Parathyroid adenoma (tissue), 2 donors: ENCODE data around the gene MALSU1.

ENCODE experiments used
- H2AFZ ChIP-seq: fragments of 300-600 bp; sonication (generic); one replicate; pipeline ENCODE4 v1.7.0; 2017; ENCODE audit warnings: antibody characterized with exemption, mild to moderate bottlenecking
- H3K27ac ChIP-seq: fragments of 300-600 bp; sonication (generic); one replicate; pipeline ENCODE4 v1.7.0; 2017
- H3K27me3 ChIP-seq: fragments of 300-600 bp; sonication (generic); one replicate; pipeline ENCODE4 v1.7.0; 2017; ENCODE audit warnings: low read length; ENCODE audit not compliant: control insufficient read depth, insufficient read depth
- H3K36me3 ChIP-seq: fragments of 300-600 bp; sonication (generic); one replicate; pipeline ENCODE4 v1.7.0; 2017; ENCODE audit warnings: low read length; ENCODE audit not compliant: control insufficient read depth, insufficient read depth
- H3K4me1 ChIP-seq: fragments of 300-600 bp; sonication (generic); one replicate; pipeline ENCODE4 v1.7.0; 2017; ENCODE audit warnings: control low read depth
- H3K4me2 ChIP-seq: fragments of 300-600 bp; sonication (generic); one replicate; pipeline ENCODE4 v1.7.0; 2017; ENCODE audit warnings: low read length
- H3K4me3 ChIP-seq: fragments of 300-600 bp; sonication (generic); one replicate; pipeline ENCODE4 v1.7.0; 2017; ENCODE audit warnings: low read depth, low read length
- H3K79me2 ChIP-seq: fragments of 300-600 bp; sonication (generic); one replicate; pipeline ENCODE4 v1.7.0; 2017; ENCODE audit warnings: control low read depth
- H3K9ac ChIP-seq: fragments of 300-600 bp; sonication (generic); one replicate; pipeline ENCODE4 v1.7.0; 2017; ENCODE audit warnings: mild to moderate bottlenecking
- H3K9me3 ChIP-seq: fragments of 300-600 bp; sonication (generic); one replicate; pipeline ENCODE4 v1.7.0; 2017; ENCODE audit warnings: low read length; ENCODE audit not compliant: control insufficient read depth
- TF ChIP-seq, protein P1 (sequence below): fragments of 300-600 bp; sonication (generic); IDR thresholded peaks from one replicate; pipeline ENCODE4 v1.7.0; 2017; ENCODE audit warnings: antibody characterized with exemption, mild to moderate bottlenecking
- donor health status: primary hyperparathyroidism.

The MALSU1 gene

DNA sequence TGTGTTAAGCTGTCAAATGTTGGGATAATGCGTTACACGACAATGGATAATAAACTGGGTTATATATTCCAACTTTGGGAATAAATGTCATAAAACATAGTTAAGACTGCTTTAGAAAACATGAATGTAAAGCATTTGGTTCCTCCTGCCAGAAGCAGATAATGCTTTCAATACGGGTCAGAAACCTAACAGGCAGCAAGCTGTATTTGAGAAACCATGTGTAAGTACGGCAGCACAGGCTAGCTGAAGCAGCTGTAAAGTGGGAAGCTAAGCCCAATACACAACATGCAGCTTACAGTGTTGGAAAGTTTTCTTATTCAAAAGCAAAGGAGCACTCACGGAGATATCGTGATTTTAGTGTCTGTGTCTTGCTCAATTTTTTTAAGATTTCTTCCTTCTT lies 46.5 kb downstream of the MALSU1 start:
- Histone ChIP-seq H3K9me3 (no peaks in the 10 kb centered on the region), H3K27ac (no peak overlapping the region), H3K4me1 (no peaks in the 10 kb centered on the region), H3K79me2 (no peaks in the 10 kb centered on the region), H3K27me3 (no peaks in the 10 kb centered on the region), H3K9ac (no peak overlapping the region), H3K4me3 (no peak overlapping the region), H2AFZ (no peak overlapping the region), H3K36me3 (no peaks in the 10 kb centered on the region), H3K4me2 (no peak overlapping the region)
- TF ChIP-seq, protein P1, sequence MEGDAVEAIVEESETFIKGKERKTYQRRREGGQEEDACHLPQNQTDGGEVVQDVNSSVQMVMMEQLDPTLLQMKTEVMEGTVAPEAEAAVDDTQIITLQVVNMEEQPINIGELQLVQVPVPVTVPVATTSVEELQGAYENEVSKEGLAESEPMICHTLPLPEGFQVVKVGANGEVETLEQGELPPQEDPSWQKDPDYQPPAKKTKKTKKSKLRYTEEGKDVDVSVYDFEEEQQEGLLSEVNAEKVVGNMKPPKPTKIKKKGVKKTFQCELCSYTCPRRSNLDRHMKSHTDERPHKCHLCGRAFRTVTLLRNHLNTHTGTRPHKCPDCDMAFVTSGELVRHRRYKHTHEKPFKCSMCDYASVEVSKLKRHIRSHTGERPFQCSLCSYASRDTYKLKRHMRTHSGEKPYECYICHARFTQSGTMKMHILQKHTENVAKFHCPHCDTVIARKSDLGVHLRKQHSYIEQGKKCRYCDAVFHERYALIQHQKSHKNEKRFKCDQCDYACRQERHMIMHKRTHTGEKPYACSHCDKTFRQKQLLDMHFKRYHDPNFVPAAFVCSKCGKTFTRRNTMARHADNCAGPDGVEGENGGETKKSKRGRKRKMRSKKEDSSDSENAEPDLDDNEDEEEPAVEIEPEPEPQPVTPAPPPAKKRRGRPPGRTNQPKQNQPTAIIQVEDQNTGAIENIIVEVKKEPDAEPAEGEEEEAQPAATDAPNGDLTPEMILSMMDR = no peak

DNA sequence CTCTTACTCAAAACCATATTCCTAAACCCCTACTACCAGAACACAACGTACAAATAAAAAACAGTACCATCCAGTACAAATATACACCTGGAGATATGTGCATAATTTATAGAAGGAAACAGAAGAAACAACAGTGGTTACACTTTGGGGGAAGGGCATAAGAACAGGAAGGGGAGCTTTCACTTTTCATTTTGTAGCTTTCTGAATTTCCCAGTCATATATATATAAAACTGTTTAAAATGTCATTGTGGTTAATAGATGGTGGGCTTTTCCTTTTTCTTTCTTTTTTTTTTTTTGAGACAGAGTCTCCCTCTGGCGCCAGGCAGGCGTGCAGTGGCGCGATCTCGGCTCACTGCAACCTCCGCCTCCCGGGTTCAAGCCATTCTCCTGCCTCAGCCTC lies 47.2 kb downstream of the MALSU1 start:
- Histone ChIP-seq H3K4me1 (no peaks in the 10 kb centered on the region), H3K9me3 (no peaks in the 10 kb centered on the region), H3K27ac (no peak overlapping the region), H2AFZ (no peak overlapping the region), H3K4me2 (no peak overlapping the region), H3K27me3 (no peaks in the 10 kb centered on the region), H3K79me2 (no peaks in the 10 kb centered on the region), H3K4me3 (no peak overlapping the region), H3K9ac (no peak overlapping the region), H3K36me3 (no peaks in the 10 kb centered on the region)
- TF ChIP-seq, protein P1 = no peak

DNA sequence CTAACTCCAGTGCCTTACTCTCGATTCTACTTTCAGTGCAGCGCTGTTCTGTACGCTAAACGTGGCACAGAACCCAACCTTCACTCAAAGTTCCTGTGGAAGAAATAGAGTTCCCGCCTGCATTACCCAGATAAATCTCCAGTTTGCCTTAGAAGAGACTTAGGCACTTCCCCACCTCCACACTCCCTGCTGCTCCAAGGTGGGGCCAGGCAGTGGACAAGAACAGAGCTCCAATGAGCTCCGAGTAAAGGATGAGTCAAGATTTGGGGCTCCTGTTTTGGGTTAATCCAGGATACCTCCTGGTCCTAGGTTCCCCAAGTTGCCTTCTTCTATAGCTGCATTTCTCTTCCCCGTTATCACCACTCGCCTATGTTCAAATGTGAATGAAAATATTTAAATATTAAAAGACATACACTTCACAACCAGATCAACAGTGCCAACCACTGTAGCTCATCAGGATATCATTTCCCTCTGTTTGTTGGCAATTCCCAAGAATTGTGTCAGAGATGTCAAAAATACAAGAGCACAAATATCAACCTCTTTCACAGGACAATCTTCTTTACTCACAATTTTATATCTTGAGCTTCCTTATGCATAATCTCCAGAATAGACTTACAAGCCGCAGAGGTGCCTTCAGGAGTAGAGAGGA lies 48.0 kb downstream of the MALSU1 start:
- Histone ChIP-seq H3K79me2 (no peaks in the 10 kb centered on the region), H3K4me3 (no peak overlapping the region), H3K9me3 (no peaks in the 10 kb centered on the region), H3K4me1 (no peaks in the 10 kb centered on the region), H3K4me2 (no peak overlapping the region), H3K27me3 (no peaks in the 10 kb centered on the region), H2AFZ (no peak overlapping the region), H3K27ac (no peak overlapping the region), H3K36me3 (no peaks in the 10 kb centered on the region), H3K9ac (no peak overlapping the region)
- TF ChIP-seq, protein P1 = no peak

DNA sequence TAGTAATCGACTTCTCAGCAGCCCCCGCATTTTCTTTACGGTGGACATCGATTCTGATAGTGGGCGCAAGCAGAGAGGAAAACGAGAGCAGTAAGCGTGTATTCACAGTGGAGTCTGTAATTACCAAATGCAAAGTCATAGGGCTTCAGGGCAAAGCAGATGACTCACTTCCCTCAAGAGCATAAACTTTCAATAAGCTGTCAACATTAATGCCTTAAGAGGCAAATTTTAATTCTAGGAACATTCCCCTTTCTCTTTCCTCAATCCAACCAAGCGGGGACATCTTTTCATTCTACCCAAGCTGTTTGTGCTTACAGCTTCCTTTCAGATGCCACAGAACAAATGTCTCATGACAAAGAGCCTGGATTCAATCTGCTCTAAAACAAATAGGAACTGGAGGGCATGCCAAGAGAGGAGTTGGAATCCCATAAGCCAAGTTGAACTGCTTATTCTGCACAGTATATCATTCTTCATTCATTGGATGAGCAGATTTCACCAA lies 48.6 kb downstream of the MALSU1 start:
- no peak overlapping the region for H3K9ac ChIP-seq
- TF ChIP-seq, protein P1 = no peak
- no peaks in the 10 kb centered on the region for H3K27me3 ChIP-seq
- H3K27ac ChIP-seq = no peak overlapping the region
- no peaks in the 10 kb centered on the region for H3K79me2 ChIP-seq
- no peaks in the 10 kb centered on the region for H3K36me3 ChIP-seq
- no peaks in the 10 kb centered on the region for H3K4me1 ChIP-seq
- no peak overlapping the region for H3K4me2 ChIP-seq
- H3K9me3 ChIP-seq = no peaks in the 10 kb centered on the region
- H2AFZ ChIP-seq = no peak overlapping the region
- no peak overlapping the region for H3K4me3 ChIP-seq
